ENCODE data around the gene NFATC2IP.

DNA sequence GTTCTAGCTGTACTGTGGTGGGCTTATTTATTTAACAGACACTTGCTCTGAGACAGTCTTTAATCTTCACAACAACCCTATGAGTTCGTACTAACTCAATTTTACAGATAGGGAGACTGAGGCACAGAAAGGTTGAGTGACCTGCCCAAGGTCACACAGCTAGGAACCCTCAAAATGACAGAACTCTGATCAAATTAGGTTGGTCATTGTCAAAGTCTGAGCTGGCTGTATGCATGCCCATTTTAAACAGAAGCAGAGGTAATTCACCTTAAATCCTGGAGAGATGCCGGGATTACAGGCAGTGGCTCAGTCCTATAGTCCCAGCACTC lies 59.1 kb downstream of the NFATC2IP start:
- TF ChIP-seq, protein P1, sequence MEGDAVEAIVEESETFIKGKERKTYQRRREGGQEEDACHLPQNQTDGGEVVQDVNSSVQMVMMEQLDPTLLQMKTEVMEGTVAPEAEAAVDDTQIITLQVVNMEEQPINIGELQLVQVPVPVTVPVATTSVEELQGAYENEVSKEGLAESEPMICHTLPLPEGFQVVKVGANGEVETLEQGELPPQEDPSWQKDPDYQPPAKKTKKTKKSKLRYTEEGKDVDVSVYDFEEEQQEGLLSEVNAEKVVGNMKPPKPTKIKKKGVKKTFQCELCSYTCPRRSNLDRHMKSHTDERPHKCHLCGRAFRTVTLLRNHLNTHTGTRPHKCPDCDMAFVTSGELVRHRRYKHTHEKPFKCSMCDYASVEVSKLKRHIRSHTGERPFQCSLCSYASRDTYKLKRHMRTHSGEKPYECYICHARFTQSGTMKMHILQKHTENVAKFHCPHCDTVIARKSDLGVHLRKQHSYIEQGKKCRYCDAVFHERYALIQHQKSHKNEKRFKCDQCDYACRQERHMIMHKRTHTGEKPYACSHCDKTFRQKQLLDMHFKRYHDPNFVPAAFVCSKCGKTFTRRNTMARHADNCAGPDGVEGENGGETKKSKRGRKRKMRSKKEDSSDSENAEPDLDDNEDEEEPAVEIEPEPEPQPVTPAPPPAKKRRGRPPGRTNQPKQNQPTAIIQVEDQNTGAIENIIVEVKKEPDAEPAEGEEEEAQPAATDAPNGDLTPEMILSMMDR (conservative IDR thresholded peaks at IDR 0.05), result no peak
- no peak for TF ChIP-seq EZH2 (IDR thresholded peaks at IDR 0.05; ENCODE audit: low read depth)
